Measurements from ENCODE around the gene VTI1A.

GRCh38 chr10:112601214-112602090 is 154.4 kb downstream of the VTI1A start:
- TF ChIP-seq CTCF (IDR thresholded peaks at IDR 0.05) = no peak
- no peak for TF ChIP-seq POLR2A (IDR thresholded peaks at IDR 0.05)
- no peak for TF ChIP-seq POLR2AphosphoS5 (IDR thresholded peaks at IDR 0.05)

Measured in upper lobe of left lung (tissue), 4 donors.